Kidney epithelial cell (primary cell): ENCODE data around the gene CFAP43. TPM values are rescaled to one million over a fixed set of nuclear protein-coding genes. Genes with fewer than 3 reads are reported as not detected.
"Not testable (repeated sequence)": the region's sequence is repeated elsewhere in the genome, so short reads cannot be mapped to it uniquely, and the experiment has no call there.

ENCODE experiments used
- DNase-seq: peaks from one replicate; pipeline ENCODE4 v3.0.0-alpha.2; 2010; ENCODE audit warnings: low read depth
- H3K27me3 ChIP-seq: 2 replicates; pipeline ENCODE4 v1.6.0; 2011; ENCODE audit warnings: low read length; ENCODE audit not compliant: control insufficient read depth, insufficient read depth
- H3K36me3 ChIP-seq: 2 replicates; pipeline ENCODE4 v1.5.1; 2011; ENCODE audit warnings: low read length; ENCODE audit not compliant: control insufficient read depth, insufficient read depth
- H3K4me3 ChIP-seq: 2 replicates; pipeline ENCODE4 v1.5.1; 2011; ENCODE audit warnings: low read depth, mild to moderate bottlenecking, control low read depth, low read length
- total RNA-seq: library from RNA; depleted of rRNA; stranded (reverse); fragments of >200 nt; gene quantifications from 2 replicates; pipeline ENCODE4 v1.2.3, GENCODE V29; 2015
- TF ChIP-seq, protein P1 (sequence below): IDR thresholded peaks from 2 replicates; pipeline ENCODE4 v1.5.1; 2011; ENCODE audit warnings: mild to moderate bottlenecking, moderate library complexity, low read length, control low read depth, inconsistent platforms; ENCODE audit not compliant: insufficient read depth, poor library complexity, severe bottlenecking

The CFAP43 gene
- total RNA-seq, 1 donor from 2014 or later = 0.75 TPM

DNA sequence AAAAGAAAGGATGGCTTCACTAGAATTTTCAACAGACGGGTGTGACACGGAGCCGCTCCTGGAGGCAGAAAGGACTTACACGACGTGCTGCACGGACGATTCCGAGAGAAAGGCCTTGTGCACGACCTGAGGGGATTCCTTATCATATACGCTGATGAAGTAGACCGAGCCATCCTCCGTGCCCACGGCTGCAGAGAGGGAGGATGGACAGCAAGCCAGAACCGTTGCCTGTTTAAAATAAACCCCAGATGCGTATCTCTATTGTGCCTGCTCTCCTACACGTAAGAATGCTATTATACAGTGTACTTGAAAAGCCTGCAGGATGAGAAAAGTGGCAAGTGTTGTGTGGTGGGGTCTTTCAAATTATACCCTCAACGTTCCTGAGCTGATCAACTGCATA, 38.4 kb downstream of the CFAP43 start:
- TF ChIP-seq, protein P1, sequence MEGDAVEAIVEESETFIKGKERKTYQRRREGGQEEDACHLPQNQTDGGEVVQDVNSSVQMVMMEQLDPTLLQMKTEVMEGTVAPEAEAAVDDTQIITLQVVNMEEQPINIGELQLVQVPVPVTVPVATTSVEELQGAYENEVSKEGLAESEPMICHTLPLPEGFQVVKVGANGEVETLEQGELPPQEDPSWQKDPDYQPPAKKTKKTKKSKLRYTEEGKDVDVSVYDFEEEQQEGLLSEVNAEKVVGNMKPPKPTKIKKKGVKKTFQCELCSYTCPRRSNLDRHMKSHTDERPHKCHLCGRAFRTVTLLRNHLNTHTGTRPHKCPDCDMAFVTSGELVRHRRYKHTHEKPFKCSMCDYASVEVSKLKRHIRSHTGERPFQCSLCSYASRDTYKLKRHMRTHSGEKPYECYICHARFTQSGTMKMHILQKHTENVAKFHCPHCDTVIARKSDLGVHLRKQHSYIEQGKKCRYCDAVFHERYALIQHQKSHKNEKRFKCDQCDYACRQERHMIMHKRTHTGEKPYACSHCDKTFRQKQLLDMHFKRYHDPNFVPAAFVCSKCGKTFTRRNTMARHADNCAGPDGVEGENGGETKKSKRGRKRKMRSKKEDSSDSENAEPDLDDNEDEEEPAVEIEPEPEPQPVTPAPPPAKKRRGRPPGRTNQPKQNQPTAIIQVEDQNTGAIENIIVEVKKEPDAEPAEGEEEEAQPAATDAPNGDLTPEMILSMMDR = no peak
- Histone ChIP-seq H3K27me3 (no peaks in the 10 kb centered on the region), H3K4me3 (no peak overlapping the region), H3K36me3 (no peaks in the 10 kb centered on the region)
- no peak for DNase-seq

DNA sequence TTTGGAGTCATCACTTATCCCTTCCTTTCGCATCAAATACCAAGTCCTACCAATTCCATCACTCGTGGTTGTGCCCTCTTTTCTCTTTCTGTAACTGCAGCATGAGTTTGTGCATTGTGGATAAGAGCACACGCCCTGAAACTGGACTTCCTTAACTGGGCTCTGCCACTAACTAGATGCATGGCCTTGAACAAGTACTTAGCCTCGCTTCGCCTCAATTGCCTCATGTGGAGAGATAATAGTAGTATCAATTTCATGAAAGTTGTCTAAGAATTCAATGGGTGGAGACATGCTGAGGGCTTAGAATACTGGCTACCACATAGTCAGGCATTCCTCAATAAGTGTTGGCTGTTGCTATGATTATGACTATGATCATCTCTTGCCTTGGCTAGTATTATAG, 41.5 kb downstream of the CFAP43 start:
- TF ChIP-seq, protein P1 = no peak

DNA sequence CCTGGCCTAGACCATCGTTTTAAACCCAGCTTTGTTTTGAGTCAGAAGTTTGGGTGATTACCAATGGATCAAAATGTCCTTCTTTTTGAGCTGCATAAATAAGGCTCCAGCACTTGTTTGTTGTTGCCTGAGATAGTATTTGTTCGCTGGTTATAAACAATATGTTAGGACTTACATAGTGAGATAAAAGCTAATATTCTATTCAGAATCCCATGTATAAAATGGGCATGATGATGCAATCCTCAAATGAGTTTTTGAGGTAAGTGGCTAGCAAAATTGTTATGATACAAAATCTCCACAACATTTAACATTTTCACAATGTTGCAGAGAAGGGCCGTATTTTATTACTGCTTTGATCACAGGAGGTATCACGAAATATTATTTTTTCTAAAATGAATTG, 48.5 kb downstream of the CFAP43 start:
- no peaks in the 10 kb centered on the region for H3K27me3 ChIP-seq
- H3K36me3 ChIP-seq = no peaks in the 10 kb centered on the region
- no peak for DNase-seq
- no peak overlapping the region for H3K4me3 ChIP-seq
- TF ChIP-seq, protein P1 = no peak

More for the DNA sequence above, 41.5 kb downstream of the CFAP43 start:
- Histone ChIP-seq H3K36me3 (no peaks in the 10 kb centered on the region), H3K27me3 (no peaks in the 10 kb centered on the region), H3K4me3 (no peak overlapping the region)
- no peak for DNase-seq

DNA sequence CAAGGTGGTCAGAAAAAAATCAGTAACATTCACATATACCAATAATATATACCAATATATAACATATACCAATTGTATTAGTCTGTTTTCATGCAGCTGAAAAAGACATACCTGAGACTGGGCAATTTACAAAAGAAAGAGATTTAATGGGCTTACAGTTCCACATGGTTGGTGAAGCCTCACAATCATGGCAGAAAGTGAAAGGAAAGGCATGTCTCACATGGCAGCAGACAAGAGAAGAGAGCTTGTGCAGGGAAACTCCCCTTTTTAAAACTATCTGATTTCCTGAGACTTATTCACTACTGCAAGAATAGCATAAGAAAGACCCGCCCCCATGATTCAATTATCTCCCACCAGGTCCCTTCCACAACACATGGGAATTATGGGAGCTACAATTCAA, 58.0 kb downstream of the CFAP43 start:
- H3K4me3 ChIP-seq, DNase-seq, H3K27me3 ChIP-seq, H3K36me3 ChIP-seq: not testable (repeated sequence)

DNA sequence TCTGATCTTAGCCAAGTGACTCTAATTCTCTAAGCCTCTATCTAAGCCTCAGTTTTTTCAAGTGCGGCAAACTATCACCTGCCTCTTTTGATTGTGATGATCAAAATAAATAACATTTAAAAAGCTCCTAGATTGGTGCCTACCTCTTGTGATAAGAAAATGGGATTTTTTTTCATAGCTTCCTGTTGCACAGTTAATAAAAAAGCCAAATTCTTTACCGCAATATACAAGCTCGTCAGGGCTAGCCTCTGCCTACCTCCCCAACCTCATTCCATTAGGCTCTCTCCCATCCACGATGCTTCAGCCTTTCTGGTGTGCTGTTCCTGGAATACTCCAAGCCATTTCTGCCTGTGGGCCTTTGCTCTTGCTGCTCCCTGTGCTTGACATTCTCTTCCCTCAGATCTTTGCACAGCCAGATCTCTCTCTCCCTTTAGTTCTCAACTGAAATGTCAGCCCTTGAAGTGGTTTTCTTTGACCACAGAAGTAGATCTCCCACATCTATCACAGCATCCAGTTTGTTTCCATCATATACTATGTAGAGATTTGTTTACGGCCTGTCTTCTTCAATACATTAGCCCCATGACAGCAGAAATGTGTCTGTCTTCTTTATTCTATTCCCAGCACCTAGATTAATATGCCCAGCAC, 61.4 kb downstream of the CFAP43 start:
- TF ChIP-seq, protein P1 = no peak
- Histone ChIP-seq H3K36me3 (no peaks in the 10 kb centered on the region), H3K27me3 (no peaks in the 10 kb centered on the region), H3K4me3 (no peak overlapping the region)
- DNase-seq = no peak

DNA sequence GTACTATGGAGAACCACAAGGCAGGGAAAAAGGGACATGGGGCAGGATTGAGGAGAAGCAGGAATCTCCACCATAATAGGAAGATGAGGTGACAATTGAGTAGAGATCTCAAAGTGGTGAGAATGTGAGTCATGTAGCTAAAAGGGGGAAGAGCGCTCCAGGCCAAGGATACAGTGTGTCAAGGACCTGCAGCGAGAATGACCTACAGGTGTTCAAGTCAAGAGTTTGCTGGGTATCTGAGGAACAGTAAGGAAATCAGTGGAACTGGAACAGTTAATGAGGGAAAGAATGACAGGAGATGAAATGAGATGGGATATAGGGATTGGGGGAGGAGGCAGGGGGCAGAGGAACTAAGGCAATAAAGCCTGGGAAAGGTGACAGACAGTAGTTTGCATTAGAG, 76.6 kb downstream of the CFAP43 start:
- Histone ChIP-seq H3K27me3 (no peaks in the 10 kb centered on the region), H3K4me3 (no peak overlapping the region), H3K36me3 (no peaks in the 10 kb centered on the region)
- TF ChIP-seq, protein P1 = no peak
- DNase-seq = no peak
